ENCODE results near the gene CYSRT1.

DNA sequence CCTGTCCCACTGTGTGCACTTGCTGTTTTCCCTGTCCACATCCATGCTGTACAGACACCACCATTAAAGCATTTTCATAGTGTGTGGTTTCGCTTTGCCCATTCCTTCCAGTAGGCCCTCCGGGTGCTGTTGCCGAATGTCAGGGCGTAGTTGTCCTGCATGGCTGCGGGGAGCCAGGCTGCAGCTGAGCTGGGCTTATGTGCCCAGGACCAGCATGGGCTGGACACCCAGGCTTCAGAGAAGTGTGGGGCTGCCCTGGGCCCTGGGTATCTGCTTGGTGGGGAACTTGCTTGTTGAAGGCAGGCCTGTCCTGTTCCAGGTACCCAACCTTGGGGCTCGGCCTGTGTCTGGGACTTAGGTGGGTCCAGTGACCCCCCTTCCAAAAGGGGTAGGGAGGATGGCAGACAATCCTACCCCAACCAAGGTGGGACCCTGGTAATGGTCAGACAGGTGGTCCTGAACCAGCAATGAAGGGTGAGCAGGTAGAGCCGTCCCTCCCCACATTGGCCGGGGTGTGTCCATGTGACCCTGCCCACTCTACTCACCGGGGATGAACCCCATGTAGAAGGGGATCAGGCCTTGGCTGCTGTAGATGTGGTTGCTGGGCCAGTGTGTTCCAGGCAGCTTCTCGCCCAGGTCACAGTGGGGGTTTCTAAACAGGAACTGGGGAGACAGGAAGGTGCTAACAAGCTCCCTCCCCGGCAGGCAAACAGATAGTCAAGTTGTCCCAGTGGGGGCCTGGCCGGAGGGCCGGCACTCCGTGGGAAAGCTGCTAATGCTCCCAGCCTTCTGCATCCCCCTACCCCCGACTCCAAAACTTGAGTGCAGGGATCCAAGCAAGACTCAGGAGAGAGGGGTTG is 18.9 kb downstream of the CYSRT1 start:
- TF ChIP-seq, protein P1, sequence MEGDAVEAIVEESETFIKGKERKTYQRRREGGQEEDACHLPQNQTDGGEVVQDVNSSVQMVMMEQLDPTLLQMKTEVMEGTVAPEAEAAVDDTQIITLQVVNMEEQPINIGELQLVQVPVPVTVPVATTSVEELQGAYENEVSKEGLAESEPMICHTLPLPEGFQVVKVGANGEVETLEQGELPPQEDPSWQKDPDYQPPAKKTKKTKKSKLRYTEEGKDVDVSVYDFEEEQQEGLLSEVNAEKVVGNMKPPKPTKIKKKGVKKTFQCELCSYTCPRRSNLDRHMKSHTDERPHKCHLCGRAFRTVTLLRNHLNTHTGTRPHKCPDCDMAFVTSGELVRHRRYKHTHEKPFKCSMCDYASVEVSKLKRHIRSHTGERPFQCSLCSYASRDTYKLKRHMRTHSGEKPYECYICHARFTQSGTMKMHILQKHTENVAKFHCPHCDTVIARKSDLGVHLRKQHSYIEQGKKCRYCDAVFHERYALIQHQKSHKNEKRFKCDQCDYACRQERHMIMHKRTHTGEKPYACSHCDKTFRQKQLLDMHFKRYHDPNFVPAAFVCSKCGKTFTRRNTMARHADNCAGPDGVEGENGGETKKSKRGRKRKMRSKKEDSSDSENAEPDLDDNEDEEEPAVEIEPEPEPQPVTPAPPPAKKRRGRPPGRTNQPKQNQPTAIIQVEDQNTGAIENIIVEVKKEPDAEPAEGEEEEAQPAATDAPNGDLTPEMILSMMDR (IDR thresholded peaks at IDR 0.05): no peak
- no peak for TF ChIP-seq POLR2A (IDR thresholded peaks at IDR 0.05)
